Calu3 (cell line): ENCODE data around the gene CACNA1F. TPM values are rescaled to one million over a fixed set of nuclear protein-coding genes. Genes with fewer than 3 reads are reported as not detected.

Source experiments
- BruUV-seq: library from RNA; stranded (reverse); fragments of 400-500 nt; replicated peaks from 2 replicates; lab custom pipeline; 2021; lab: Mats Ljungman, UMichigan
- CTCF ChIA-PET: fragments of 300-600 bp; sonication (Branson Sonifier 250); formaldehyde crosslinking; loops from one replicate; lab custom pipeline; 2022; ENCODE audit warnings: antibody characterized with exemption; lab: Charles Lee
- DNase-seq: peaks from one replicate; pipeline ENCODE4 v3.0.0; 2022
- H3K27ac Mint-ChIP-seq: one replicate; pipeline ENCODE4 v1.8.0; 2022; ENCODE audit warnings: mixed read lengths; ENCODE audit not compliant: unreplicated experiment
- H3K27me3 Mint-ChIP-seq: one replicate; pipeline ENCODE4 v1.8.0; 2022; ENCODE audit warnings: mixed read lengths; ENCODE audit not compliant: unreplicated experiment
- H3K36me3 Mint-ChIP-seq: one replicate; pipeline ENCODE4 v1.8.0; 2022; ENCODE audit warnings: mild to moderate bottlenecking, moderate library complexity, mixed read lengths; ENCODE audit not compliant: insufficient read depth, unreplicated experiment
- H3K4me1 Mint-ChIP-seq: one replicate; pipeline ENCODE4 v1.8.0; 2022; ENCODE audit warnings: mild to moderate bottlenecking, low read depth, mixed read lengths; ENCODE audit not compliant: unreplicated experiment
- H3K4me3 Mint-ChIP-seq: one replicate; pipeline ENCODE4 v1.8.0; 2022; ENCODE audit warnings: mild to moderate bottlenecking, low read depth, moderate library complexity, mixed read lengths; ENCODE audit not compliant: unreplicated experiment
- H3K9me3 Mint-ChIP-seq: one replicate; pipeline ENCODE4 v1.8.0; 2022; ENCODE audit warnings: low read depth, mixed read lengths; ENCODE audit not compliant: unreplicated experiment
- intact Hi-C: fragments of 100-400 bp; cut with micrococcal nuclease; formaldehyde crosslinking; loops from one replicate; pipeline ENCODE4 v1.10.0; 2022; ENCODE audit not compliant: unreplicated experiment
- total RNA-seq: library from RNA; stranded (reverse); gene quantifications from 2 replicates; pipeline ENCODE4 v1.2.3, GENCODE V29; 2022
- TF ChIP-seq, protein P1 (sequence below): fragments of 200-600 bp; IDR thresholded peaks from one replicate; pipeline ENCODE4 v1.8.0; 2022; ENCODE audit warnings: antibody characterized with exemption; ENCODE audit not compliant: unreplicated experiment

Gene CACNA1F
- total RNA-seq, 1 experiment from 2014 or later = not detected

DNA sequence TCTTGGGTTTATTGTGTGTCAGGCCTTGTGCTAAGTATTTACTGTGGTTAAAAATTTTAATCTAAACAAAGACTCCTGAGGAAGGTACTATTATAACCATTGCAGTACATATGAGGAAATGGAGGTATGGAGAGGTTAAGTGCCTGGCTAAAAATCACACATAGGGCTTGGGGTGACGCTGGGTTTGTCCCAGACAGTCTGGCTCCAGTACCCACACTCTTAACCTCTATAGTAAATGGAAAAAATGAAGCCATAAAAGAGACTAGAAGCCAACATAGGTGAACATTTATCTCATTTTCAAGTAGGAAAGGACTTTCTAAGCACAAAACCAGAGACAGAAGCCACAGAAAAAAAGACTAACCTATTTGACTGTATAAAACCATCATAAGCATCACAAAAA lies 29.5 kb upstream of the CACNA1F start:
- intact Hi-C loops = no loop called here
- TF ChIP-seq, protein P1, sequence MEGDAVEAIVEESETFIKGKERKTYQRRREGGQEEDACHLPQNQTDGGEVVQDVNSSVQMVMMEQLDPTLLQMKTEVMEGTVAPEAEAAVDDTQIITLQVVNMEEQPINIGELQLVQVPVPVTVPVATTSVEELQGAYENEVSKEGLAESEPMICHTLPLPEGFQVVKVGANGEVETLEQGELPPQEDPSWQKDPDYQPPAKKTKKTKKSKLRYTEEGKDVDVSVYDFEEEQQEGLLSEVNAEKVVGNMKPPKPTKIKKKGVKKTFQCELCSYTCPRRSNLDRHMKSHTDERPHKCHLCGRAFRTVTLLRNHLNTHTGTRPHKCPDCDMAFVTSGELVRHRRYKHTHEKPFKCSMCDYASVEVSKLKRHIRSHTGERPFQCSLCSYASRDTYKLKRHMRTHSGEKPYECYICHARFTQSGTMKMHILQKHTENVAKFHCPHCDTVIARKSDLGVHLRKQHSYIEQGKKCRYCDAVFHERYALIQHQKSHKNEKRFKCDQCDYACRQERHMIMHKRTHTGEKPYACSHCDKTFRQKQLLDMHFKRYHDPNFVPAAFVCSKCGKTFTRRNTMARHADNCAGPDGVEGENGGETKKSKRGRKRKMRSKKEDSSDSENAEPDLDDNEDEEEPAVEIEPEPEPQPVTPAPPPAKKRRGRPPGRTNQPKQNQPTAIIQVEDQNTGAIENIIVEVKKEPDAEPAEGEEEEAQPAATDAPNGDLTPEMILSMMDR = no peak
- Mint-ChIP-seq H3K4me1 (no peaks in the 10 kb centered on the region), H3K27me3 (peaks cover 56% of the 10 kb centered on the region), H3K4me3 (no peak overlapping the region), H3K9me3 (no peaks in the 10 kb centered on the region), H3K36me3 (peaks cover 4% of the 10 kb centered on the region), H3K27ac (no peak overlapping the region)
- DNase-seq = no peak
- CTCF ChIA-PET = no interaction called here
- BruUV-seq = no TSS peak

DNA sequence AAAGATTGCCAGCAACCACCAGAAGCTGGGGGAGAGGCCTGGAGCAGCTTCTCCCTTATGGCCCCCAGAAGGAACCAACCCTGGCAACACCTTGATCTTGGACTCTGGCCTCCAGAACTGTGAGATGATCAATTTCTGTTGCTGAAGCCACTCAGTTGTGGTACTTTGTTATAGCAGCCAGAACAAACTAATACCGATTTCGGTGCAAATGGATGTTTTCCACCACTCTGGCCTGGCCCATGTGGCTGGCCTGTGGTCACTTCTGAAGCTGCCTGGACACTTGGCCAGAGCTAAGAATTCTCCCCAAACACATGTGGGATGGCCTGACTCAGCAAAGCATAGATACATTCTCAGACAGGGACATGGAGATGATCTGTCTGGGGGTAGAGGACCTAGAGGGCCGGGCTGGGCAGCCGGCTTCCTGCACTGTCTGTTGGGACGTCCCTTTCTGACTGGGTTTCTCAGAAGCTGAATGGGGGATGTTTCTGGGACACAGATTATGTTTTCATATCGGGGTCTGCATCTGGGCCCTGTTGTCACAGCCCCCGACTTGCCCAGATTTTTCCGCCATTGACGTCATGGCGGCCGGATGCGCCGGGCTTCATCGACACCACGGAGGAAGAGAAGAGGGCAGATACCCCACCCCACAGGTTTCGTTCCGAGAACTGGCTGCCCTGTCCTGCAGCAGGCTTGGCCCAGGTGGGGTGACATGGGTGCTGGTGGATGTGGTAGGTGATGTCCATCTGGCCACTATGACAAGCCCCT lies 27.3 kb upstream of the CACNA1F start:
- no peaks in the 10 kb centered on the region for H3K9me3 Mint-ChIP-seq

DNA sequence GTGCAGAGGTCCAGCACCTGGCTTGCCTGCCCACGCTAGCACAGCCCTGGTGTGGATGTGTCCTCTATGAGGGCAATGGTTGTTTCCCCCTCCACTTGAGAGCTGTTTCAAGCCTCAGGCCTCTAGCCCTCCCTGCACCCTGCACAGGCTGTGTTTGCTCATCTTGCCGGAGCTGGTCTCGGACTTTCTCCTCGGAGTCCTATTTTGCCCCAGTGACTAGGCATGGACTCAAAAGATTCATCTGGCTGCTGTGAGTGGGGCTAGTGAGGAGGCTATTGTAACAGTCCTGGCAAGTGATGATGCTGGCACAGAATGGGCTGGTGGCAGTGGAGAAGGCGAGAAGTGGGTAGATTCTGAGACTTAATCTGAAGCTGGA lies 25.6 kb upstream of the CACNA1F start:
- no peaks in the 10 kb centered on the region for H3K9me3 Mint-ChIP-seq
- TF ChIP-seq, protein P1 = no peak
- no peak overlapping the region for H3K4me3 Mint-ChIP-seq
- CTCF ChIA-PET = no interaction called here
- H3K4me1 Mint-ChIP-seq = no peaks in the 10 kb centered on the region
- no TSS peak for BruUV-seq
- H3K27ac Mint-ChIP-seq = no peak overlapping the region
- H3K27me3 Mint-ChIP-seq = peaks cover 47% of the 10 kb centered on the region
- no peak for DNase-seq
- intact Hi-C loops = no loop called here
- H3K36me3 Mint-ChIP-seq = peaks cover 9% of the 10 kb centered on the region

More for the DNA sequence above, 27.3 kb upstream of the CACNA1F start:
- Mint-ChIP-seq H3K4me1 (no peaks in the 10 kb centered on the region), H3K36me3 (peaks cover 4% of the 10 kb centered on the region), H3K27me3 (peaks cover 56% of the 10 kb centered on the region), H3K27ac (no peak overlapping the region), H3K4me3 (no peak overlapping the region)
- no peak for DNase-seq
- no TSS peak for BruUV-seq
- TF ChIP-seq, protein P1 = no peak
- intact Hi-C loops = no loop called here
- CTCF ChIA-PET = no interaction called here

DNA sequence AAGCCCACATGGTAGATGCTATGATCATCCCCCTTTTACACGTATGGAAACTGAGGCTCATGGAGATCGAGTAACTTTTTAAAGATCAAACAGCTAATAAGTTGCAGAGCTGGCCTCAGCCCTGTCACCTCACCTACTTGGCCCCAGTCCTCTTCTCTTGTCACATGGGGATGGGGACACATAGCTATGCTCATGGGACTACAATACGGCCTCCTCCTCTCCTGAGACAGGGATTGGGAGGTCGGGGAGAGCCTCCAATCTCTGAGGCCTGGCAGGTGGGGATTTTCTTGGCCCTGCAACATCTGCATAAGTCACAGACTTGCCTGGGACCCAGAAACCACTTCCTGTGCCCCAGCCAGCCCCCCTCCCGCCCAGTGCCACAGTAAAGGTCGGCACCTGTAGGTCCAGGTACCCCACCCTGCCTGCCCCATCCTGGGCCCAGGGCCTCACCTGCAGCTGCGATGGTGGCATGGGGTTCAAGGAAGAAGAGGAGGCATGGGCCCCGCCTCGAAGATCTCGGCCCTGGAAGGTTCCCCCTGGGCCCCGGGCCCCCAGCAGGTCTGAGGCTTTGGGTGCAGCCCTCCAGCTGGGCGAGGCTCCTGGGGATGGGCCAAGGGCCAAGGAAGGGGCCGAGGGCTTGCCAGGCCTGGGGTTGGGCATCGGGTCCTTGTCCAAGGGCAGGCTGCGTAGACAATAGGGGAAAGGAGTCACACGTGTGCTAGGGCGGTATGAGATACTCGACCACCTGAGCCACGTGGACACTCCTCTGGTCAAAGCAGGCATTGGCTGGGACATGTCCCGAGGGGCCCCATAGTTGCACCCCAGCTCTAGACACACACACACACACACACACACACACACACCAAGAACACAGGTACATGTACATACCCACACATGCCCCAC lies 25.0 kb upstream of the CACNA1F start:
- DNase-seq = no peak
- TF ChIP-seq, protein P1 = no peak
- no peak overlapping the region for H3K27ac Mint-ChIP-seq
- H3K9me3 Mint-ChIP-seq = no peaks in the 10 kb centered on the region
- H3K36me3 Mint-ChIP-seq = peaks cover 11% of the 10 kb centered on the region
- no peak overlapping the region for H3K4me3 Mint-ChIP-seq
- BruUV-seq = no TSS peak
- CTCF ChIA-PET = no interaction called here
- H3K4me1 Mint-ChIP-seq = no peaks in the 10 kb centered on the region
- intact Hi-C loops = no loop called here
- H3K27me3 Mint-ChIP-seq = peaks cover 42% of the 10 kb centered on the region
